ENCODE measurements around the gene MTARC2. TPM values are rescaled to one million over a fixed set of nuclear protein-coding genes. Genes with fewer than 3 reads are reported as not detected.

The MTARC2 gene
- total and polyA plus RNA-seq, 2 of the 13 experiments (the other 11 are each of a cell fraction or from before 2014, with no cell fraction given), result 8.5 to 10.1 TPM

DNA sequence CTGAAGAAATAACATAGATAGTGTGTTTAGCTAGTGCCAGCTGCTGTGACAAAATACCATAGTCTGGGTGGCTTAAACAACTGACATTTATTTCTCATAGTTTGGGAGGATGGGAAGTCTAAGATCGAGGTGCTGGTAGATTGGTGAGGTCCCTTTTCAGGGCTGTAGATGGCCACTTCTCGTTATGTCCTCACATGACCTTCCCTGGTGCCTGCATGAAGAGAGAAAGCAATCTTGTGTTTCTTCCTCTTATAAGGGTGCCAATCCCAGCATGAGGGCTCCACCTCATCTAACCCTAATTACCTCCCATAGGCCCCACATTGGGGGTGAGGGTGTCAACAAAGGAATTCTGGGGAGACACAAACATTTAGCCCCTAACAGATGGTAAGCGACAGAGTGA lies 9.3 kb downstream of the MTARC2 start:
- H4K20me1 ChIP-seq (ENCODE audit: insufficient read depth, low read length), result no peaks in the 10 kb centered on the region
- intact Hi-C loops (cut with micrococcal nuclease; ENCODE audit: unreplicated experiment), result no loop called here
- FAIRE-seq, result no peak
- H2AFZ ChIP-seq (ENCODE audit: low read length), result no peak overlapping the region
- peaks cover 15% of the 10 kb centered on the region for H3K4me1 ChIP-seq (ENCODE audit: insufficient read depth, low read length)
- H3K9me3 ChIP-seq (ENCODE audit: low read length), result no peaks in the 10 kb centered on the region
- no peaks in the 10 kb centered on the region for H3K27me3 ChIP-seq (ENCODE audit: control insufficient read depth in 1 of 2, insufficient read depth in 2 of 2, low read length in 2 of 2)
- H3K79me2 ChIP-seq (ENCODE audit: insufficient read depth, low read length), result no peaks in the 10 kb centered on the region
- no peak overlapping the region for H3K27ac ChIP-seq (ENCODE audit: extremely low read length, insufficient read depth, low read length)
- CTCF ChIA-PET (ENCODE audit: low intra/inter-chr PET ratio, low total read pairs), result no interaction called here
- 90% methylated on average over 3 of the region's 3 CpGs for WGBS (ENCODE audit: low lambda C conversion rate)
- no peak overlapping the region for H3K4me2 ChIP-seq (ENCODE audit: low read depth, low read length)
- TF ChIP-seq KLF13 (CRISPR knock-in tag; IDR thresholded peaks at IDR 0.05) (no peak), RXRB (CRISPR knock-in tag; IDR thresholded peaks at IDR 0.05; ENCODE audit: borderline replicate concordance) (no peak), JARID2 (CRISPR knock-in tag; IDR thresholded peaks at IDR 0.05; ENCODE audit: insufficient replicate concordance) (no peak), ATAD3A (CRISPR knock-in tag; IDR thresholded peaks at IDR 0.05) (no peak), RBAK (CRISPR knock-in tag; IDR thresholded peaks at IDR 0.05) (no peak), ZNF501 (CRISPR knock-in tag; IDR thresholded peaks at IDR 0.05) (no peak), MAF1 (CRISPR knock-in tag; IDR thresholded peaks at IDR 0.05; ENCODE audit: borderline replicate concordance) (no peak), IKZF1 (IDR thresholded peaks at IDR 0.05) (no peak), TOPORS (CRISPR knock-in tag; IDR thresholded peaks at IDR 0.05) (no peak), ZNF333 (CRISPR knock-in tag; IDR thresholded peaks at IDR 0.05; ENCODE audit: borderline replicate concordance) (no peak), MTF2 (CRISPR knock-in tag; IDR thresholded peaks at IDR 0.05; ENCODE audit: borderline replicate concordance) (no peak)
- TF ChIP-seq, protein P1, sequence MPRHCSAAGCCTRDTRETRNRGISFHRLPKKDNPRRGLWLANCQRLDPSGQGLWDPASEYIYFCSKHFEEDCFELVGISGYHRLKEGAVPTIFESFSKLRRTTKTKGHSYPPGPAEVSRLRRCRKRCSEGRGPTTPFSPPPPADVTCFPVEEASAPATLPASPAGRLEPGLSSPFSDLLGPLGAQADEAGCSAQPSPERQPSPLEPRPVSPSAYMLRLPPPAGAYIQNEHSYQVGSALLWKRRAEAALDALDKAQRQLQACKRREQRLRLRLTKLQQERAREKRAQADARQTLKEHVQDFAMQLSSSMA (CRISPR knock-in tag; IDR thresholded peaks at IDR 0.05), result no peak
- TF ChIP-seq, protein P2, sequence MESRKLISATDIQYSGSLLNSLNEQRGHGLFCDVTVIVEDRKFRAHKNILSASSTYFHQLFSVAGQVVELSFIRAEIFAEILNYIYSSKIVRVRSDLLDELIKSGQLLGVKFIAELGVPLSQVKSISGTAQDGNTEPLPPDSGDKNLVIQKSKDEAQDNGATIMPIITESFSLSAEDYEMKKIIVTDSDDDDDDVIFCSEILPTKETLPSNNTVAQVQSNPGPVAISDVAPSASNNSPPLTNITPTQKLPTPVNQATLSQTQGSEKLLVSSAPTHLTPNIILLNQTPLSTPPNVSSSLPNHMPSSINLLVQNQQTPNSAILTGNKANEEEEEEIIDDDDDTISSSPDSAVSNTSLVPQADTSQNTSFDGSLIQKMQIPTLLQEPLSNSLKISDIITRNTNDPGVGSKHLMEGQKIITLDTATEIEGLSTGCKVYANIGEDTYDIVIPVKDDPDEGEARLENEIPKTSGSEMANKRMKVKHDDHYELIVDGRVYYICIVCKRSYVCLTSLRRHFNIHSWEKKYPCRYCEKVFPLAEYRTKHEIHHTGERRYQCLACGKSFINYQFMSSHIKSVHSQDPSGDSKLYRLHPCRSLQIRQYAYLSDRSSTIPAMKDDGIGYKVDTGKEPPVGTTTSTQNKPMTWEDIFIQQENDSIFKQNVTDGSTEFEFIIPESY (CRISPR knock-in tag; IDR thresholded peaks at IDR 0.05), result no peak
- DNase-seq (ENCODE audit: low spot score), result no peak
- ATAC-seq, result no peak
- no peak overlapping the region for H3K4me3 ChIP-seq (replicated peaks in 1 of 3; ENCODE audit: insufficient read depth in 1 of 3, low read depth in 2 of 3, low read length in 3 of 3)
- H3K36me3 ChIP-seq (replicated peaks in 1 of 2; ENCODE audit: control insufficient read depth in 1 of 2, insufficient read depth in 2 of 2, low read length in 2 of 2), result peaks cover 9 to 21% of the 10 kb centered on the region in 2 experiments
- POLR2A ChIA-PET, result interaction anchor here (1.6 kb wide), 1 partner anchor 9 kb away, joined by 3 read pairs; the partner anchor contains the start of gene MTARC2
- no peak overlapping the region for H3K9ac ChIP-seq (ENCODE audit: insufficient read depth, low read depth, low read length)
- in situ Hi-C loops (cut with HindIII; ENCODE audit: extremely low pct_ligation_motif_present, low pct_unique_long_range_greater_than_20kb), result no loop called here
- BruUV-seq (replicated peaks), result no TSS peak

Data from HepG2 (cell line).